ENCODE measurements around the gene RNF32.

Gene RNF32

GRCh38 chr7:156661637-156662036 is 21.1 kb downstream of the RNF32 start:
- Mint-ChIP-seq H3K4me1 (peaks cover 4% of the 10 kb centered on the region), H3K4me3 (no peak overlapping the region), H3K27ac (no peak overlapping the region), H3K27me3 (ENCODE audit: low read depth) (no peaks in the 10 kb centered on the region), H3K9me3 (no peaks in the 10 kb centered on the region), H3K36me3 (ENCODE audit: low read depth) (no peaks in the 10 kb centered on the region)
- TF ChIP-seq, protein P1, sequence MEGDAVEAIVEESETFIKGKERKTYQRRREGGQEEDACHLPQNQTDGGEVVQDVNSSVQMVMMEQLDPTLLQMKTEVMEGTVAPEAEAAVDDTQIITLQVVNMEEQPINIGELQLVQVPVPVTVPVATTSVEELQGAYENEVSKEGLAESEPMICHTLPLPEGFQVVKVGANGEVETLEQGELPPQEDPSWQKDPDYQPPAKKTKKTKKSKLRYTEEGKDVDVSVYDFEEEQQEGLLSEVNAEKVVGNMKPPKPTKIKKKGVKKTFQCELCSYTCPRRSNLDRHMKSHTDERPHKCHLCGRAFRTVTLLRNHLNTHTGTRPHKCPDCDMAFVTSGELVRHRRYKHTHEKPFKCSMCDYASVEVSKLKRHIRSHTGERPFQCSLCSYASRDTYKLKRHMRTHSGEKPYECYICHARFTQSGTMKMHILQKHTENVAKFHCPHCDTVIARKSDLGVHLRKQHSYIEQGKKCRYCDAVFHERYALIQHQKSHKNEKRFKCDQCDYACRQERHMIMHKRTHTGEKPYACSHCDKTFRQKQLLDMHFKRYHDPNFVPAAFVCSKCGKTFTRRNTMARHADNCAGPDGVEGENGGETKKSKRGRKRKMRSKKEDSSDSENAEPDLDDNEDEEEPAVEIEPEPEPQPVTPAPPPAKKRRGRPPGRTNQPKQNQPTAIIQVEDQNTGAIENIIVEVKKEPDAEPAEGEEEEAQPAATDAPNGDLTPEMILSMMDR (IDR thresholded peaks at IDR 0.05; ENCODE audit: unreplicated experiment in 3 of 3): no peak

- TF ChIP-seq, protein P1 (IDR thresholded peaks at IDR 0.05; ENCODE audit: unreplicated experiment in 3 of 3): no peak
- no peaks in the 10 kb centered on the region for H3K27me3 Mint-ChIP-seq (ENCODE audit: low read depth)
- no peak overlapping the region for H3K4me3 Mint-ChIP-seq
- H3K36me3 Mint-ChIP-seq (ENCODE audit: low read depth): no peaks in the 10 kb centered on the region
- peaks cover 4% of the 10 kb centered on the region for H3K4me1 Mint-ChIP-seq
- peak overlapping the region in 1 of 3 experiments; percentile 65 for H3K27ac Mint-ChIP-seq
- H3K9me3 Mint-ChIP-seq: no peaks in the 10 kb centered on the region
Measured at GRCh38 chr7:156662277-156662676, 21.7 kb downstream of the RNF32 start.

DNA sequence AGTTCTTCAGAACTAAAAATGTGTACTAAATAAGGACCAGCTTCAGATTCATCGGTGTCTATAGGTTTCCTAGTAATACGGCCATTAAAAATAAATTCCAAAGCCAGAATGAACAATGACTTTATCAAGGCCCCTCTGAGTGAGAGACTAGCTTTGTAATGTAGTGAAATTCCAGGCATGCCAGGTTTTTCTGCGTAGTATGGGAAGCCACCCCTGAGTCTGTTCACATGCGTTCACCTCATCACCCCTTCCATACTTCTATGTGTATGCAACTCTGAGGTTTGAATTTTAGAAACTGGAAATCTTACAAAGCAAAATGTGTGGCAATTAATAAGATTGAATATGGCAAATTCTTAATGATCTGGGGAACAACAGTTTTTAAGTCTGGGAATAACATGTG is 24.5 kb downstream of the RNF32 start:
- H3K4me3 Mint-ChIP-seq: no peak overlapping the region
- peaks cover 4% of the 10 kb centered on the region for H3K36me3 Mint-ChIP-seq (ENCODE audit: low read depth)
- no peak overlapping the region for H3K27ac Mint-ChIP-seq
- no peaks in the 10 kb centered on the region for H3K4me1 Mint-ChIP-seq
- H3K9me3 Mint-ChIP-seq: no peaks in the 10 kb centered on the region
- TF ChIP-seq, protein P1 (IDR thresholded peaks at IDR 0.05; ENCODE audit: unreplicated experiment in 3 of 3): no peak
- H3K27me3 Mint-ChIP-seq (ENCODE audit: low read depth): no peaks in the 10 kb centered on the region

GRCh38 chr7:156666368-156667109 is 26.0 kb downstream of the RNF32 start:
- Mint-ChIP-seq H3K9me3 (no peaks in the 10 kb centered on the region), H3K4me3 (no peak overlapping the region), H3K27me3 (ENCODE audit: low read depth) (no peaks in the 10 kb centered on the region), H3K36me3 (ENCODE audit: low read depth) (peaks cover 4% of the 10 kb centered on the region), H3K4me1 (no peaks in the 10 kb centered on the region), H3K27ac (no peak overlapping the region)
- TF ChIP-seq, protein P1 (IDR thresholded peaks at IDR 0.05; ENCODE audit: unreplicated experiment in 3 of 3): no peak

GRCh38 chr7:156667110-156667426 is 26.5 kb downstream of the RNF32 start:
- no peaks in the 10 kb centered on the region for H3K9me3 Mint-ChIP-seq
- H3K36me3 Mint-ChIP-seq (ENCODE audit: low read depth): peaks cover 4% of the 10 kb centered on the region
- no peaks in the 10 kb centered on the region for H3K27me3 Mint-ChIP-seq (ENCODE audit: low read depth)
- no peak overlapping the region for H3K27ac Mint-ChIP-seq
- H3K4me3 Mint-ChIP-seq: no peak overlapping the region
- TF ChIP-seq, protein P1 (IDR thresholded peaks at IDR 0.05; ENCODE audit: unreplicated experiment in 3 of 3): no peak
- no peaks in the 10 kb centered on the region for H3K4me1 Mint-ChIP-seq

DNA sequence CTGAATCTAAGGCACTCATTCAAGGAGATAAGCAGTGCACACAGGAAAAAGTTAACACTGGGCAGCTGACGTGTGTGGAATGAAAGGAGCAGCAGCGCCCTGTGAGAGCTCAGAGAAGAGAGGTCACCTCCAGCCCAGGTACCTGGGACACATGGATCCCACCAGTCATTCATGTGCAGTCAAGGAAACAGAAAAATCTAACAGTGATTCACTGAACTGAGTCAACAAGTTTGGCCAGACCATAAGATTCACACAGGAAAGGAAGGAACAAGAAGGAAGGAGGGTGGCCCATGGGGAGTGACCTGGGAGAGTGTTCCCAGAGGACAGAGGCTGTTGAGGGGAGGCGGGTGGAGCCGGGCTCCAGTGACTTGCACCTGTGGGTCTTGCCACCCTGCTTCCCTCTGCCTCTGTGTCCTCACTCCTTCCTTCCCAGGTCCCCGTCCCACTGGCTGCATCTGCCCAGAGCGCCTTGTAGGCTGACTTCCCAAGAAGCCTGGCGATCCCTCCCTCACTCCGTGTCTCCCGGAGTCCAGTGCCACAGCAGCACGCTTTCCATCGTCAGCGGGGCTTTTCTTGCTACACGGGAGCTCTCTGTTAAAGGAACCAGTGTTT is 27.7 kb downstream of the RNF32 start:
- no peak overlapping the region for H3K27ac Mint-ChIP-seq
- H3K27me3 Mint-ChIP-seq (ENCODE audit: low read depth): no peaks in the 10 kb centered on the region
- no peak overlapping the region for H3K4me3 Mint-ChIP-seq
- TF ChIP-seq, protein P1 (IDR thresholded peaks at IDR 0.05; ENCODE audit: unreplicated experiment in 3 of 3): no peak
- no peaks in the 10 kb centered on the region for H3K9me3 Mint-ChIP-seq
- H3K4me1 Mint-ChIP-seq: no peaks in the 10 kb centered on the region
- H3K36me3 Mint-ChIP-seq (ENCODE audit: low read depth): peaks cover 4% of the 10 kb centered on the region
